HL-60 (cell line): ENCODE data around the gene OVCH2.
"Not testable (repeated sequence)": the region's sequence is repeated elsewhere in the genome, so short reads cannot be mapped to it uniquely, and the experiment has no call there.

Source experiments
- DNase-seq, 2 experiments: peaks; one replicate each; pipeline ENCODE4 v3.0.0-alpha.2; 2010 to 2020; ENCODE audit warnings: low read depth in 1 of 2, low spot score in 1 of 2
- H3K27ac ChIP-seq: fragments of 250-450 bp; sonication (Bioruptor Pico); replicated peaks from 2 replicates; pipeline ENCODE4 v1.5.1; 2020; ENCODE audit warnings: mild to moderate bottlenecking, moderate library complexity
- H3K27me3 ChIP-seq: fragments of 250-450 bp; sonication (Bioruptor Pico); 2 replicates; pipeline ENCODE4 v1.5.1; 2021; ENCODE audit warnings: mild to moderate bottlenecking, moderate library complexity; ENCODE audit not compliant: insufficient read depth, poor library complexity, severe bottlenecking
- H3K4me3 ChIP-seq: replicated peaks from 2 replicates; pipeline ENCODE4 v1.5.1; 2011; ENCODE audit warnings: mild to moderate bottlenecking, control low read depth, low read length; ENCODE audit not compliant: insufficient read depth
- GABPA ChIP-seq: IDR thresholded peaks from 2 replicates; pipeline ENCODE4 v1.6.1; 2012; ENCODE audit warnings: low read depth
- POLR2AphosphoS5 ChIP-seq: IDR thresholded peaks from 2 replicates; pipeline ENCODE4 v1.6.1; 2012; ENCODE audit warnings: low read depth
- SPI1 ChIP-seq: IDR thresholded peaks from 2 replicates; pipeline ENCODE4 v1.6.1; 2012; ENCODE audit warnings: low read depth, mild to moderate bottlenecking, borderline replicate concordance
- TF ChIP-seq, protein P1 (sequence below): IDR thresholded peaks from one replicate; pipeline ENCODE4 v1.5.1; 2011; ENCODE audit warnings: low read length, control low read depth, inconsistent platforms; ENCODE audit not compliant: insufficient read depth
- TF ChIP-seq, protein P2 (sequence below): IDR thresholded peaks from 2 replicates; pipeline ENCODE4 v1.6.1; 2012; ENCODE audit warnings: low read depth; ENCODE audit not compliant: insufficient replicate concordance

The OVCH2 gene

DNA sequence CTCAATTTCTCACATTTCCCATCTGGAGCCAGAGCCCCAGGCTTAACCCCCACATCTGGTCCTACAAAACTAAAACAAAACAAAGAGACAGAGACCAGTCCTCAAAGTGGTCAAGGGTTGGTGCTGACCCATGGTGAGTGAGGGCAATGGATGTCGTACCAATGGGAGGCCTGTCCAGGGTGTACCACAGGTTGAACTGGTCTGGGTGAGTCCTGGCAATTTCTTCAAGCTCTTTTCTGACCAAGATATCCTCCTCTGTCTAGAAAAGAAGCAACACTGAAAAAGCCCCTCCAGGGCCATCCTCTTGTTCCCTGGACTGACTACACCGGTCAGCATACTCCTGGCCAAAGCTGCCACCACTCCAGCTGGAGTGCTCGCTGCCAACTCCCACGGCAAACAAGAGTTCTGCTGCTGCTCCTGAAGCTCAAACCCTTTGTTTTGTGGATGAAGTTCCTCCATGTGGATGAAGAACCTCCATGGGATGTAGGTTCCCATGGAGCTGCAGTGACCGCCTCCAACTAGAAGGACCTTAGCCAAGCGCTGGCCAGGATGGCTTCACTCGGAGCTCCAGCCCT, 39.9 kb downstream of the OVCH2 start:
- Histone ChIP-seq H3K27me3 (no peaks in the 10 kb centered on the region), H3K27ac (no peak overlapping the region), H3K4me3 (no peak overlapping the region)
- TF ChIP-seq GABPA: no peak
- TF ChIP-seq, protein P1, sequence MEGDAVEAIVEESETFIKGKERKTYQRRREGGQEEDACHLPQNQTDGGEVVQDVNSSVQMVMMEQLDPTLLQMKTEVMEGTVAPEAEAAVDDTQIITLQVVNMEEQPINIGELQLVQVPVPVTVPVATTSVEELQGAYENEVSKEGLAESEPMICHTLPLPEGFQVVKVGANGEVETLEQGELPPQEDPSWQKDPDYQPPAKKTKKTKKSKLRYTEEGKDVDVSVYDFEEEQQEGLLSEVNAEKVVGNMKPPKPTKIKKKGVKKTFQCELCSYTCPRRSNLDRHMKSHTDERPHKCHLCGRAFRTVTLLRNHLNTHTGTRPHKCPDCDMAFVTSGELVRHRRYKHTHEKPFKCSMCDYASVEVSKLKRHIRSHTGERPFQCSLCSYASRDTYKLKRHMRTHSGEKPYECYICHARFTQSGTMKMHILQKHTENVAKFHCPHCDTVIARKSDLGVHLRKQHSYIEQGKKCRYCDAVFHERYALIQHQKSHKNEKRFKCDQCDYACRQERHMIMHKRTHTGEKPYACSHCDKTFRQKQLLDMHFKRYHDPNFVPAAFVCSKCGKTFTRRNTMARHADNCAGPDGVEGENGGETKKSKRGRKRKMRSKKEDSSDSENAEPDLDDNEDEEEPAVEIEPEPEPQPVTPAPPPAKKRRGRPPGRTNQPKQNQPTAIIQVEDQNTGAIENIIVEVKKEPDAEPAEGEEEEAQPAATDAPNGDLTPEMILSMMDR: no peak
- TF ChIP-seq POLR2AphosphoS5: no peak
- TF ChIP-seq SPI1: no peak
- TF ChIP-seq, protein P2, sequence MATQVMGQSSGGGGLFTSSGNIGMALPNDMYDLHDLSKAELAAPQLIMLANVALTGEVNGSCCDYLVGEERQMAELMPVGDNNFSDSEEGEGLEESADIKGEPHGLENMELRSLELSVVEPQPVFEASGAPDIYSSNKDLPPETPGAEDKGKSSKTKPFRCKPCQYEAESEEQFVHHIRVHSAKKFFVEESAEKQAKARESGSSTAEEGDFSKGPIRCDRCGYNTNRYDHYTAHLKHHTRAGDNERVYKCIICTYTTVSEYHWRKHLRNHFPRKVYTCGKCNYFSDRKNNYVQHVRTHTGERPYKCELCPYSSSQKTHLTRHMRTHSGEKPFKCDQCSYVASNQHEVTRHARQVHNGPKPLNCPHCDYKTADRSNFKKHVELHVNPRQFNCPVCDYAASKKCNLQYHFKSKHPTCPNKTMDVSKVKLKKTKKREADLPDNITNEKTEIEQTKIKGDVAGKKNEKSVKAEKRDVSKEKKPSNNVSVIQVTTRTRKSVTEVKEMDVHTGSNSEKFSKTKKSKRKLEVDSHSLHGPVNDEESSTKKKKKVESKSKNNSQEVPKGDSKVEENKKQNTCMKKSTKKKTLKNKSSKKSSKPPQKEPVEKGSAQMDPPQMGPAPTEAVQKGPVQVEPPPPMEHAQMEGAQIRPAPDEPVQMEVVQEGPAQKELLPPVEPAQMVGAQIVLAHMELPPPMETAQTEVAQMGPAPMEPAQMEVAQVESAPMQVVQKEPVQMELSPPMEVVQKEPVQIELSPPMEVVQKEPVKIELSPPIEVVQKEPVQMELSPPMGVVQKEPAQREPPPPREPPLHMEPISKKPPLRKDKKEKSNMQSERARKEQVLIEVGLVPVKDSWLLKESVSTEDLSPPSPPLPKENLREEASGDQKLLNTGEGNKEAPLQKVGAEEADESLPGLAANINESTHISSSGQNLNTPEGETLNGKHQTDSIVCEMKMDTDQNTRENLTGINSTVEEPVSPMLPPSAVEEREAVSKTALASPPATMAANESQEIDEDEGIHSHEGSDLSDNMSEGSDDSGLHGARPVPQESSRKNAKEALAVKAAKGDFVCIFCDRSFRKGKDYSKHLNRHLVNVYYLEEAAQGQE: no peak
- no peak for DNase-seq

DNA sequence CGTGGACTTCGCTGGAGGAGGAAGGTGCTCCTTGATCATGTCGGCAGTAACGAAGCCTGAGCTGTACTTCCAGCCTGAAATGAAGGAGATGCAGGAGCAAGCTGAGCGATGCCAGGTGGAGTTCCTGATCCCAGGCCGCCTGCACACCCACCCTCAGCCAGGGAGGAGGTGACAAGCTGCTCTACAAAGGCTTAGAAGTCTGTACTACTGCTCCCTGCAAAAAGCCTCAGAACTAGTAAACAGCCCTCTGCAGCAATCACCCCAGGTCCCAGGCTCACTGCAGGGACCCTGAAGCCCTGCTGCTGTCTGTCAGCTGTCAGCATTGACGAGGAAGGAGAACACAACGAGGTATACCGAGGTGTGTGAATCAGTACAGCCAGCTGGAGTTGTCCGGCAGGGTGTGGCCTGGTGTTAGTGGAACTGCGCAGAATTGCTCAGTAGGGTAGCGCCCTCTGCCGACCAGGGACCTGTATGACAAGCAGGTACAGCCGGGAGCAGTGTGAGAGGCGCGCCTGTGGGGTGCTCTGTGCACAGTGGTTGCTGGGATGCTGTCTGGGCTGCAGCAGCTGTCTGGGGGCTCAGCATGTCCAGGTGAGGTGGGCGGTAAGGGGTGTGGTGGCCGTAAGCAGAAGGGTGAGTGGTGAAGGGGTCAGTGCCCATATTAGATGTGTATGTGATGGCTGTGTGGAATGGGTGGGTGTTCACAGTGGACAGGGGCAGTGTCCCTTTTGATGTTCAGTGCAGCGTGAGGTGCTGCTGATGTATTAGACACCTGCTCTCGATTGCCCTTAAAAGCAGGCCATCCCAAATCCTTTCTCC, 40.6 kb downstream of the OVCH2 start:
- Histone ChIP-seq H3K27ac (no peak overlapping the region), H3K4me3 (no peak overlapping the region), H3K27me3 (no peaks in the 10 kb centered on the region)
- TF ChIP-seq, protein P1: peak; percentile 87
- no peak for TF ChIP-seq GABPA
- DNase-seq: peak; percentile 48 to 84

DNA sequence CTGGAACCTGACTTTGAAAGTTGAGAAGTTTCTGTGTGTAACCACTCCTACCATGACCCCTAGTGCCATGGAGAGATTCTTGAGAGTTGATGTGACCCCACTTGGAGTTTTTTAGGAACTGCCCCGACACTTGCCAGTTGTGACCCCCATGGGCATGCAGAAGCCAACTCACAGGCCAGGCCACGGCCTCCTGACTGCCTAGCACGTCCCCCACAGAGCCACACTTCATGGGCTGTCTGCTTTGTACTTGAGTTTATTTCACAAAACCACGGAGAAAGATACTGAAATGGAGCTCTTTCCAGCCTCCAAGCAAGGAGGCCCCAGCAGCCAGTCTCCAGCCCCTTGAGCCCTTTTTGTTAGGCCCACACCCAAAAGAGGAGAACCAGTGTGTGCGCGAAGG, 41.4 kb downstream of the OVCH2 start:
- no peak for DNase-seq

DNA sequence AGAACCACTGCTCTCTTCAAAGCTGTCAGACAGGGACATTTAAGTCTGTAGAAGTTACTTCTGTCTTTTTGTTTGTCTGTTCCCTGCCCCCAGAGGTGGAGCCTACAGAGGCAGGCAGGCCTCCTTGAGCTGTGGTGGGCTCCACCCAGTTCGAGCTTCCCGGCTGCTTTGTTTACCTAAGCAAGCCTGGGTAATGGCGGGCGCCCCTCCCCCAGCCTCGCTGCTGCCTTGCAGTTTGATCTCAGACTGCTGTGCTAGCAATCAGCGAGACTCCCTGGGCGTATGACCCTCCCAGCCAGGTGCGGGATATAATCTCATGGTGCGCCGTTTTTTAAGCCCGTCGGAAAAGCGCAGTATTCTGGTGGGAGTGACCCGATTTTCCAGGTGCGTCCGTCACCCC, 42.7 kb downstream of the OVCH2 start:
- not testable (repeated sequence) for H3K27me3 ChIP-seq, DNase-seq, H3K4me3 ChIP-seq, H3K27ac ChIP-seq

More for the DNA sequence above, 41.4 kb downstream of the OVCH2 start:
- TF ChIP-seq, protein P2: no peak
- TF ChIP-seq GABPA (no peak), POLR2AphosphoS5 (no peak), SPI1 (no peak)
- TF ChIP-seq, protein P1: no peak
- no peak overlapping the region for H3K4me3 ChIP-seq
- H3K27ac ChIP-seq: no peak overlapping the region
- H3K27me3 ChIP-seq: no peaks in the 10 kb centered on the region
